ENCODE data around the gene HSPB6.
A peak's percentile ranks its signal among the peaks of the same experiment; 100 is the strongest.
"Not testable (repeated sequence)": the region's sequence is repeated elsewhere in the genome, so short reads cannot be mapped to it uniquely, and the experiment has no call there.

Gene HSPB6

GRCh38 chr19:35785339-35785627, 28.5 kb upstream of the HSPB6 start:
- no peak for DNase-seq

- no peak for DNase-seq
Measured at GRCh38 chr19:35784503-35785338, 27.9 kb upstream of the HSPB6 start.

- DNase-seq = no peak
Measured at GRCh38 chr19:35783469-35784434, 26.9 kb upstream of the HSPB6 start.

GRCh38 chr19:35782589-35782988, 25.8 kb upstream of the HSPB6 start:
- DNase-seq = no peak

GRCh38 chr19:35781650-35782049, 24.8 kb upstream of the HSPB6 start:
- DNase-seq = no peak

GRCh38 chr19:35780717-35781116, 23.9 kb upstream of the HSPB6 start:
- no peak for DNase-seq

- no peak for DNase-seq
Measured at GRCh38 chr19:35780058-35780457, 23.2 kb upstream of the HSPB6 start.

DNA sequence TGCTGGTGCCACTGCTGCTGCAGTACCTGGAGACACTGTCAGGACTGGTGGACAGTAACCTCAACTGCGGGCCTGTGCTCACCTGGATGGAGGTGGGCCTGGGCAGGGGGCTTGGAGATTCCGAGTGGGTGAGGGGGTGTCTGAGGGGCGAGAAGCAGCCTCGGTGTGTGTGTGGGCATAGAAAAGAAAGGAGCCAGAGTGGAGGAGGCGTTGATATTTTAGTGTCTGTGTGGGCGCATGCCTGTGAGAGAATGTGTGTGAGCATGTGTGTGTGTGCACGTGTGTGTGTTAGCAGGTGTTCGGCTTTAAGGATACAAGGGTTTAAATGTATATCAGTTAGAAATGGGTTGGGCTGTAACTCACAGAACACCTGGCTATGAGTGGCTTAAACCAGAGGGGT, 22.2 kb upstream of the HSPB6 start:
- no peak for DNase-seq

- no peak for DNase-seq
Measured at GRCh38 chr19:35777961-35778360, 21.1 kb upstream of the HSPB6 start.

GRCh38 chr19:35777086-35777841, 20.4 kb upstream of the HSPB6 start:
- DNase-seq = no peak

GRCh38 chr19:35776102-35776788, 19.4 kb upstream of the HSPB6 start:
- peak in 1 of 2 experiments; percentile 46 for DNase-seq

DNA sequence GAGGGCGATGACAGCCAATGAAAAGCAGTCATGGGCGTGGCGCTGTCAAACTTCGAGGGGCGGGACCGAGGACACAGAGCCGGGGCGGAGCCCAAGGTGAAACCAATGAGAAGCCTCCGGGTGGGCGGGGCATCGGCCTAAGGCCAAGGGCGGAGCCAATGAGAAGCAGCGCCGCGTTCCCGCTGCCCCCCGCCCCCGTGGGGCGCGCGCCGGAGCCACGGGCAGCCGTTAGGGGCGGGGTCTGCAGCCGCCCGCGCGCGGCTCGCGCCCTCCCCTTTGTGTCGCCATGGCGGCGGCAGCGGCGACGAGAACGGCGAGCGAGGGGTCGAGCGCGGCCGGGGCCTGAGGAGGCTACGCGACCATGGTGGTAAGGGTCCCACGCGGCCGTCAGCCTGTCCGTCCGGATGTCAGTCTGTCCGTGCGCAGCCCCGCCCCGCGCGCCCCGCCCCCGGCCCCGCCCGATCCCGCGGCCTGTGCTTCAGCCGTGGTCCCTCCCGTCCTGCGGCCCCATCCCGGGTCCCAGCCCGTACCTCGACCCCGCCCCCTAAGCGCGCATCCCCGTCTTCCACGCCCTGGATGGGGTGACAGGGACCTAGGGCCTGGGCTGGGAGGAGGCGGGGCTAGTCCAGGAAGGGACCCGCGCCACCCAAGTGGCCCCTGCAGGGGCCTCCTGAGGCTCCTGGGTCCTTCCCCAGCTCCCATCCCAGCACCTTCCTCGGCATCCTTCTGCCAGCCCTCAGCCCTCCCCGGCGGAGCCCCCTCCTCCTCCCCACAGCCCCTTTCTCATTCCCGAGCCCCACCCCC, 18.7 kb upstream of the HSPB6 start, which contains the start of gene ARHGAP33:
TSS of gene ARHGAP33 (plus strand) at position 267 of the 804 bp plus-strand sequence. CDS start at position 362, 95 bp downstream.
- DNase-seq = peak; percentile 99

GRCh38 chr19:35775046-35775297, 18.1 kb upstream of the HSPB6 start:
- DNase-seq = no peak

- peak; percentile 25 to 48 for DNase-seq
Measured at GRCh38 chr19:35774274-35775045, 17.6 kb upstream of the HSPB6 start.

GRCh38 chr19:35773020-35773806, 16.4 kb upstream of the HSPB6 start:
- no peak for DNase-seq

GRCh38 chr19:35772362-35772761, 15.5 kb upstream of the HSPB6 start:
- DNase-seq = not testable (repeated sequence)

DNA sequence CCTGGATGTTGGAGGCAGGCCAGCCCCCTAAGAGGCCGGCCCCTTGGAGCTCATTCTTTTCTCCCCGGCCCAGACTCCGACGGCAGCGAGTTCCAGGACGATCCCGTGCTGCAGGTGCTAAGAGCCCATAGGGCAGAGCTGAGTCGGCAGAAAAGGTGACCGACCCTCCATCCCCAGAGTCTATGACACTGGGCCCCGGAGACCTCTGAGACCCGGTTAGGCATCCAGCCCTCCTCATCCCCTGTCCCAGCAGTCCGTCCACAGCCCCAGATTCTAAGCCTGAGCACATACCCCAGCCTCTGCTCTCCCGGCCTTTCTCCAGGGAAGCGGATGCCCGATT, 11.2 kb upstream of the HSPB6 start:
- no peak for DNase-seq

GRCh38 chr19:35767288-35768081, 10.7 kb upstream of the HSPB6 start:
- no peak for DNase-seq

- DNase-seq = no peak
Measured at GRCh38 chr19:35766571-35767104, 9.8 kb upstream of the HSPB6 start.
